GM10248 (cell line): ENCODE results near the gene RPL22L1.

Experiments
- CTCF ChIA-PET: fragments of 300-600 bp; sonication (Branson Sonifier 250); formaldehyde crosslinking; extraction: SDS; loops from one replicate; lab custom pipeline; 2021; ENCODE audit warnings: antibody characterized with exemption; lab: Yijun Ruan, JAX
- POLR2A ChIA-PET: fragments of 350-650 bp; sonication (Branson Sonifier 250); formaldehyde crosslinking; extraction: SDS; loops from one replicate; lab custom pipeline; 2020; ENCODE audit warnings: antibody characterized with exemption; lab: Yijun Ruan, JAX
- DNase-seq: peaks from one replicate; pipeline ENCODE4 v3.0.0; 2012; ENCODE audit errors: extremely low spot score
- TF ChIP-seq, protein P1 (sequence below): IDR thresholded peaks from 2 replicates; pipeline ENCODE4 v1.5.1; 2012; ENCODE audit warnings: mild to moderate bottlenecking, low read depth; ENCODE audit errors: extremely low read depth, missing control alignments, control extremely low read depth

The RPL22L1 gene

GRCh38 chr3:170909129-170909903 is 39.3 kb upstream of the RPL22L1 start:
- ChIA-PET CTCF (no interaction called here), POLR2A (interaction anchor here (0.6 to 1.7 kb wide), 2 partner anchors 40 to 52 kb away, joined by 3 to 4 read pairs; partner anchors contain the start of gene RPL22L1)
- TF ChIP-seq, protein P1, sequence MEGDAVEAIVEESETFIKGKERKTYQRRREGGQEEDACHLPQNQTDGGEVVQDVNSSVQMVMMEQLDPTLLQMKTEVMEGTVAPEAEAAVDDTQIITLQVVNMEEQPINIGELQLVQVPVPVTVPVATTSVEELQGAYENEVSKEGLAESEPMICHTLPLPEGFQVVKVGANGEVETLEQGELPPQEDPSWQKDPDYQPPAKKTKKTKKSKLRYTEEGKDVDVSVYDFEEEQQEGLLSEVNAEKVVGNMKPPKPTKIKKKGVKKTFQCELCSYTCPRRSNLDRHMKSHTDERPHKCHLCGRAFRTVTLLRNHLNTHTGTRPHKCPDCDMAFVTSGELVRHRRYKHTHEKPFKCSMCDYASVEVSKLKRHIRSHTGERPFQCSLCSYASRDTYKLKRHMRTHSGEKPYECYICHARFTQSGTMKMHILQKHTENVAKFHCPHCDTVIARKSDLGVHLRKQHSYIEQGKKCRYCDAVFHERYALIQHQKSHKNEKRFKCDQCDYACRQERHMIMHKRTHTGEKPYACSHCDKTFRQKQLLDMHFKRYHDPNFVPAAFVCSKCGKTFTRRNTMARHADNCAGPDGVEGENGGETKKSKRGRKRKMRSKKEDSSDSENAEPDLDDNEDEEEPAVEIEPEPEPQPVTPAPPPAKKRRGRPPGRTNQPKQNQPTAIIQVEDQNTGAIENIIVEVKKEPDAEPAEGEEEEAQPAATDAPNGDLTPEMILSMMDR = no peak
- DNase-seq = no peak

GRCh38 chr3:170908235-170909116 is 38.5 kb upstream of the RPL22L1 start, which contains the start of gene EIF5A2:
TSS of gene EIF5A2 (minus strand) at chr3:170908637. CDS start at chr3:170907806, 831 bp downstream.
- POLR2A ChIA-PET = interaction anchor here (0.6 kb wide), 1 partner anchor 51 kb away, joined by 3 read pairs; no protein-coding TSS in a partner anchor
- DNase-seq = peak; percentile 88
- TF ChIP-seq, protein P1 = no peak
- CTCF ChIA-PET = interaction anchor here (1.0 kb wide), 1 partner anchor 60 kb away, joined by 3 read pairs; no protein-coding TSS in a partner anchor

- DNase-seq = peak; percentile 40
- TF ChIP-seq, protein P1 = no peak
- ChIA-PET POLR2A (no interaction called here), CTCF (interaction anchor here (1.0 kb wide), 1 partner anchor 60 kb away, joined by 3 read pairs; no protein-coding TSS in a partner anchor)
Measured at GRCh38 chr3:170907637-170908234, 37.7 kb upstream of the RPL22L1 start.

DNA sequence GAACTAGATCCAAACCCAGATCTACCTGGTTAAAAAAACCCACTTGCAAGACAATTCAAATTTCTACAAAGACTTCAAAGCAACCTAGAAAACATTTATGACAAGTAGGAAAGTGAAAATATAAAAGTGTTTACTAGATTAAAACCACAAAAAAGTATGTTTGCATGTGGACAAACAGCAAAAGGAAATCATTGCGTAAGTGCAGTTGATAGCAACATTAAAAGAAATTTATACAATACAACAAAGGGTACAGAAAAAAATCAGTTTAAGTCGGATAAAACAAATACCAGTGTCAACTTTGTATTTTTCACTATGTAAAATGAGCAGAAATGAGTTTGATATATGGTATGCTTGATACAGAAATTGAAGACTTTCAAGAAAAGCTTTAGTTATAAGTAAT is 35.9 kb upstream of the RPL22L1 start:
- POLR2A ChIA-PET = no interaction called here
- CTCF ChIA-PET = interaction anchor here (1.3 kb wide), 1 partner anchor 95 kb away, joined by 3 read pairs; no protein-coding TSS in a partner anchor
- DNase-seq = no peak
- TF ChIP-seq, protein P1 = no peak

DNA sequence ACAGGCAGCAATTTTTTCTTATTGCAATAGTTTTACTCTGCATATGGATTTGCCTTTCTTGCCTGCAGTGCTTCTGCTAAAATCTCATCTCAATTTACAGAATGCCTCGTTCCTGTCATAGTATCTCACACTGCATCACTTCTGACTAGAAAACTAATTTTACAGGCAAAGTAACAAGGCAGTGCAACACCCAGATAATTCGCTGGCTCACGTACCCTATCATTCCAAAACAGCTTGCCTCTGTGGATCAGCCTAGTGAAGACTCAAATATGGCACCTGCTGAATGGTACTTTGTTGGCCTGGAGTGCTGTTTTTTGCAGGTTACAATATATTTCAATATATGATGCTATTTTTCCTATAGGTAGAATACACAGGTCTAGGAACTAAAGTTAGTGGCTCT is 33.1 kb upstream of the RPL22L1 start:
- ChIA-PET CTCF (no interaction called here), POLR2A (no interaction called here)
- DNase-seq = no peak
- TF ChIP-seq, protein P1 = no peak

DNA sequence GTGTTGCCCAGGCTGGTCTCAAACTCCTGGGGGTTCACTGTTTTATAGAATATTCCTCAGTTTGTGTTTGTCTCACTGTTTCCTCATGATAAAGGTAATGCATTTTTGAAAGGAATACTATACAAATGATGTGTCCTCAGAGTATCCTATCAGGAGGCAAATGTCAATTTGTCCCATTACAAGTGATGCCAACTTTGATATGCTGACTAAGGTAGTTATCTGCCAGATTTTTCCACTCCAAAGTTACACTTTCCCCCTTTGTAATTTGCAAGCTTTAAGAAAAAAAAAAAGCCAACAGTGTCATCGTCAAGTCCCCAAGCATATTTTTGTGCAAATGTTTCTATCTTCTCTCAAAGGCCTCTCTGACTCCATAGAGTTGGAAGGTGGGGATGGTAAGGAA is 29.5 kb upstream of the RPL22L1 start:
- DNase-seq = no peak
- CTCF ChIA-PET = no interaction called here
- TF ChIP-seq, protein P1 = no peak
- POLR2A ChIA-PET = no interaction called here
